Astrocyte of the spinal cord (primary cell): ENCODE data around the gene IFNGR2.
"Not testable (repeated sequence)": the region's sequence is repeated elsewhere in the genome, so short reads cannot be mapped to it uniquely, and the experiment has no call there.

Experiments used
- DNase-seq: peaks from one replicate; pipeline ENCODE4 v3.0.0; 2011; ENCODE audit warnings: low read depth, low spot score
- H3K4me3 ChIP-seq: 2 replicates; pipeline ENCODE4 v1.5.1; 2011; ENCODE audit warnings: low read depth, mild to moderate bottlenecking, low read length, moderate library complexity
- CTCF ChIP-seq: IDR thresholded peaks from 2 replicates; pipeline ENCODE4 v1.5.1; 2012; ENCODE audit warnings: low read depth, mild to moderate bottlenecking, low read length, inconsistent platforms
- in situ Hi-C: cut with HindIII; loops from 2 replicates; pipeline ENCODE4 v1.10.0; 2017; ENCODE audit warnings: low sequenced_read_pairs

The IFNGR2 gene

GRCh38 chr21:33360881-33361602 lies 42.2 kb upstream of the IFNGR2 start:
- in situ Hi-C loops, result no loop called here
- peak; percentile 90 for TF ChIP-seq CTCF
- no peak overlapping the region for H3K4me3 ChIP-seq

DNA sequence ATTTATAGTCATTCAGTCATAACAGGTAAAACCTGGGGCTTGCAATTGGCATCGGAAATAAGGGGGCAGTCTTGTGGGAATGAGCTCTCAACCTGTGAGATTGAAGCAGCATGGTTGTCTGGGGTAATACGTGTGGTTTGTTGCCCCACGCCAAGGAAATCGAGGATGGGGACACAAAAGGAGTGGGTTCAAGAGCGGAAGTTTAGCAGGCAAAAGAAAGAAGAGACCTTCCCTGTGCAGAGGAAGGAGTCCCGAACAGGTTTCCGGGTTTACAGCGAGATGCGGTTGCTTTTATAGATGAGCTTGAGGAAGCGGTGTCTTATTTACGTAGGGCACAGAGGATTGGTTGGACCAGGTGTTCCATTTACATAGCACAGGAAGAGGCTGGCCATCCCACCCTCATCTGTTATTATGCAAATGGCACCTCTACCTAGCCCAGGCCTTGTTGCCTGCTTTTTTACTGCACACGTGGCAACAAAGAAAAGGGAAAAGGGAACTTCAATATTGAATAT lies 41.1 kb upstream of the IFNGR2 start:
- in situ Hi-C loops, result no loop called here
- no peak for TF ChIP-seq CTCF
- no peak overlapping the region for H3K4me3 ChIP-seq
- DNase-seq, result no peak

More at GRCh38 chr21:33360881-33361602, 42.2 kb upstream of the IFNGR2 start:
- peak; percentile 74 for DNase-seq

DNA sequence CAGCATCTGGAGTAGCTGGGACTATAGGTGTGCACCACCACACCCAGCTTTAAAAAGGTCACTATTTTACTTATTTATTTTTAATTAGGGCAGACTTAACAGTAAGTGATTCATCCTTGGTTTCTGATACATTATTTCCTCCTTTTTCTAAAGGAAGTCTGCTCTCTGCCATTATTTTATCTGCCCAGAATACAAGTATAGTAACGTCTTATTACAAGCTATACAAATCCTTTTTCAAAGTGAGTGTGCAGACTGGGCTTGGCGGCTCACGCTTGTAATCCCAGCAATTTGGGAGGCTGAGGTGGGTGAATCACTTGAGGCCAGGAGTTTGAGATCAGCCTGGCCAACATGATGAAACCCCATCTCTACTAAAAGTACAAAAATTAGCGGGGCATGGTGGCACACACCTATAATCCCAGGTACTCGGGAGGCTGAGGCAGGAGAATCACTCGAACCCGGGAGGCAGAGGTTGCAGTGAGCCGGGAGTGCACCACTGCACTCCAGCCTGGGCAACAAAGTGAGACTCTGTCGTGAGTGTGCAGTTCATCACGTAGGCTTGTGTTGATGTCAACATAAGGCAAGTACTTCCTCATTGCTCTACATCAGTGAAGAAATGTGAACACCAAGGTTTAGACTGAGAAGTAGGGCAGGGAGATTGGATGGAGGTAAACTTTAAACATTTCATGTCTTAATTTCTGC lies 39.2 kb upstream of the IFNGR2 start:
- in situ Hi-C loops, DNase-seq, H3K4me3 ChIP-seq: not testable (repeated sequence)

- no peak overlapping the region for H3K4me3 ChIP-seq
- in situ Hi-C loops, result no loop called here
- no peak for DNase-seq
- TF ChIP-seq CTCF, result no peak
These were observed 38.4 kb upstream of the IFNGR2 start for GRCh38 chr21:33364830-33365229.

DNA sequence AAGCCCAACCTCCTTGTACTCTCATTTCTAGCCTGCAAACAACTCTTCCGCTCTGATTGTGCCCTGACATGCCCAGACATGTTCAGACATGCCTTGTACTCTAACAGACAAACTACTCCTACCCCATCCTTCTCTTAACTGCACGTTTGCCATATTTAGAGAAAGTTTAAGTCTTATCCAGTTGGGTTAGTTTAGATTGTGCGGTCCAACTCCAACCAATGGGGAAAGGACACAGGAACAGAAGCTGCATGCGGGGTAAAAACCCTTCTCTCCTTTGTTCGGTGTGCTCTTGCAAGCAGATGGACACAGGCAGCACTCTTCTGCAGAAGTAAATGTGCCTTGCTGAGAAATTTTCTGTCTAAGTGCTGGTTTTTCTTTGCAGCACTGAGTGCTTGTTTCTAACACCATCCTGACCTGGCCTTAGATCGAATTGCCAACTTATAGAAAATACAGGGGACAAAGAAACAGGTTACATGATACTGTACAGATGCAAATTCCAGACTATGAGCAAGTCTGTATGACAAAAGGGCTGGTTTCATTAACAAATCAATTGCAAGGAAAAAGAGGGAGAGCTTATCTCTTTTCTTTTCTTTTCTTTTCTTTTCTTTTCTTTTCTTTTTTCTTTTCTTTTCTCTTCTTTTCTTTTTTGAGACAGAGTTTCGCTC lies 35.8 kb upstream of the IFNGR2 start:
- H3K4me3 ChIP-seq, result no peak overlapping the region
- no peak for DNase-seq
- TF ChIP-seq CTCF, result no peak
- in situ Hi-C loops, result no loop called here

DNA sequence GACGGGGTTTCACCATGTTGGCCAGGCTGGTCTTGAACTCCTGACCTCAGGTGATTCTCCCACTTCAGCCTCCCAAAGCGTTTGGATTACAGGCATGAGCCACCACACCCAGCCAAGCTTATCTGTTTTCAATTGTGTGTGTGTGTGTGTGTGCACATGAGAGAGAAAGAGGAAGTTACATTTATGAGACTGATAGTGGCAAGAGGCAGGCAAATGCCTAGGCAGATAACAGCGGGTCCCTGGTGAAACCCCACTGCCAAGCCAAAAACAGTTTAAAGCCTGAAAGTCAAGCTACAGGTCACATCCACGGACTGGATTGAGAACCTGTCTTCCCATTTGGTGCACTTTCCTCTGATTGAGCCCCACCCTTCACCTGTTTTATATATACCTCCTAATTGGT lies 35.1 kb upstream of the IFNGR2 start:
- in situ Hi-C loops, result no loop called here
- TF ChIP-seq CTCF, result no peak
- DNase-seq, result no peak
- no peak overlapping the region for H3K4me3 ChIP-seq

DNA sequence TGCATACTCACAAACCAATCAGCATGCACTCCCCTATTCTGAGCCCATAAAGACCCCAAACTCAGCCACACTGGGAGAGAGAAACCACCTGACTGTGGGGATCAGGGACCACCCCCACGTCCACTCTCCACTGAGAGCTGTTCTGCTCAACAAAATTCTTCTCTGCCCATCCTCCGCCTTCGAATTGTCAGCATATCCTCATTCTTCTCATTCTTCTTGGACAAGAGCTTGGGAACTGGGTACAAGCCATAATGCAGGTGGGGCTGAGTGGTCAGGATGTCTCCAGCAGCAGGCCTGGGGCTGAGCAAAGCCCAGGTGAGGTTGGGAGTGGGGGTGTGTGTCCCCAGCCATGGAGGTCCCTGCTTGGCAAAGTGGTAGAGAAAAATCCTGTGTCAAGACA lies 34.6 kb upstream of the IFNGR2 start:
- DNase-seq, result no peak
- TF ChIP-seq CTCF, result no peak
- no peak overlapping the region for H3K4me3 ChIP-seq
- in situ Hi-C loops, result no loop called here
